SK-N-SH (cell line): ENCODE measurements around the gene GAS6.

Experiments used
- CTCF ChIP-seq: fragments of 200-600 bp; sonication (generic); IDR thresholded peaks from 2 replicates; pipeline ENCODE4 v1.6.1; 2017; ENCODE audit warnings: antibody characterized with exemption, mild to moderate bottlenecking, moderate library complexity
- JUND ChIP-seq: IDR thresholded peaks from 2 replicates; pipeline ENCODE4 v1.4.0; 2012

GRCh38 chr13:113902481-113902880 is 38.6 kb upstream of the GAS6 start:
- TF ChIP-seq CTCF (no peak), JUND (no peak)
